PC-9 (cell line): Measurements from ENCODE around the gene RALGAPA2. TPM values are rescaled to one million over a fixed set of nuclear protein-coding genes. Genes with fewer than 3 reads are reported as not detected.

Source experiments
- BruUV-seq: library from RNA; stranded (reverse); fragments of 400-500 nt; replicated peaks from 2 replicates; lab custom pipeline; 2021; lab: Mats Ljungman, UMichigan
- CTCF ChIA-PET: fragments of 300-600 bp; sonication (Branson Sonifier 250); formaldehyde crosslinking; loops from one replicate; lab custom pipeline; 2022; ENCODE audit warnings: antibody characterized with exemption; lab: Charles Lee
- POLR2A ChIA-PET: fragments of 300-600 bp; sonication (Branson Sonifier 250); formaldehyde crosslinking; loops from one replicate; lab custom pipeline; 2022; ENCODE audit warnings: antibody characterized with exemption; ENCODE audit not compliant: unreplicated experiment; lab: Charles Lee
- DNase-seq, 2 experiments: peaks; one replicate each; pipeline versions ENCODE4 v3.0.0 to v3.0.0-alpha.2; 2015 to 2022; ENCODE audit warnings: mixed read lengths in 1 of 2
- H2AFZ ChIP-seq: fragments of 200-600 bp; sonication (generic); 2 replicates; pipeline ENCODE4 v1.8.1; 2017; ENCODE audit warnings: antibody characterized with exemption
- H3F3A ChIP-seq: fragments of 200-600 bp; sonication (generic); 2 replicates; pipeline ENCODE4 v1.8.1; 2017; ENCODE audit warnings: antibody characterized with exemption, mild to moderate bottlenecking, low read depth; ENCODE audit not compliant: insufficient read depth
- H3K27ac ChIP-seq: fragments of 200-600 bp; sonication (generic); 2 replicates; pipeline ENCODE4 v1.6.1; 2016; ENCODE audit warnings: mixed run types
- H3K27me3 ChIP-seq: fragments of 200-600 bp; sonication (generic); 2 replicates; pipeline ENCODE4 v1.6.1; 2016; ENCODE audit warnings: low read depth, mixed run types; ENCODE audit not compliant: insufficient read depth
- H3K36me3 ChIP-seq: fragments of 200-600 bp; sonication (generic); 2 replicates; pipeline ENCODE4 v1.6.1; 2016; ENCODE audit warnings: low read depth, mixed run types
- H3K4me1 ChIP-seq: fragments of 200-600 bp; sonication (generic); replicated peaks from 2 replicates; pipeline ENCODE4 v1.6.1; 2016; ENCODE audit warnings: mixed run types; ENCODE audit not compliant: insufficient read depth
- H3K4me2 ChIP-seq: fragments of 200-600 bp; sonication (generic); 2 replicates; pipeline ENCODE4 v1.6.1; 2017; ENCODE audit warnings: mixed run types
- H3K4me3 ChIP-seq: fragments of 200-600 bp; sonication (generic); 2 replicates; pipeline ENCODE4 v1.6.1; 2016; ENCODE audit warnings: mixed run types
- H3K79me2 ChIP-seq: fragments of 200-600 bp; sonication (generic); 2 replicates; pipeline ENCODE4 v1.6.1; 2017; ENCODE audit warnings: low read depth, mixed run types
- H3K9me2 ChIP-seq: fragments of 200-600 bp; sonication (generic); 2 replicates; pipeline ENCODE4 v1.8.1; 2017; ENCODE audit warnings: mild to moderate bottlenecking; ENCODE audit not compliant: insufficient read depth
- H3K9me3 ChIP-seq: fragments of 200-600 bp; sonication (generic); 2 replicates; pipeline ENCODE4 v1.8.1; 2016; ENCODE audit warnings: low read depth; ENCODE audit not compliant: insufficient read depth
- H4K20me1 ChIP-seq: fragments of 200-600 bp; sonication (generic); 2 replicates; pipeline ENCODE4 v1.8.1; 2017; ENCODE audit not compliant: insufficient read depth
- EZH2 ChIP-seq: fragments of 200-600 bp; sonication (generic); IDR thresholded peaks from 2 replicates; pipeline ENCODE4 v1.8.0; 2017; ENCODE audit warnings: antibody characterized with exemption, low read depth
- intact Hi-C: fragments of 100-400 bp; cut with micrococcal nuclease; formaldehyde crosslinking; loops from one replicate; pipeline ENCODE4 v1.10.0; 2022; ENCODE audit not compliant: unreplicated experiment
- total RNA-seq: library from RNA; stranded (reverse); gene quantifications from 2 replicates; pipeline ENCODE4 v1.2.3, GENCODE V29; 2021
- TF ChIP-seq, protein P1 (sequence below): fragments of 200-600 bp; sonication (generic); conservative IDR thresholded peaks from 2 replicates; pipeline ENCODE4 v1.6.1; 2017; ENCODE audit warnings: mixed run types, antibody characterized with exemption, mild to moderate bottlenecking, moderate library complexity

The RALGAPA2 gene
- total RNA-seq, 1 experiment from 2014 or later: 28.7 TPM

DNA sequence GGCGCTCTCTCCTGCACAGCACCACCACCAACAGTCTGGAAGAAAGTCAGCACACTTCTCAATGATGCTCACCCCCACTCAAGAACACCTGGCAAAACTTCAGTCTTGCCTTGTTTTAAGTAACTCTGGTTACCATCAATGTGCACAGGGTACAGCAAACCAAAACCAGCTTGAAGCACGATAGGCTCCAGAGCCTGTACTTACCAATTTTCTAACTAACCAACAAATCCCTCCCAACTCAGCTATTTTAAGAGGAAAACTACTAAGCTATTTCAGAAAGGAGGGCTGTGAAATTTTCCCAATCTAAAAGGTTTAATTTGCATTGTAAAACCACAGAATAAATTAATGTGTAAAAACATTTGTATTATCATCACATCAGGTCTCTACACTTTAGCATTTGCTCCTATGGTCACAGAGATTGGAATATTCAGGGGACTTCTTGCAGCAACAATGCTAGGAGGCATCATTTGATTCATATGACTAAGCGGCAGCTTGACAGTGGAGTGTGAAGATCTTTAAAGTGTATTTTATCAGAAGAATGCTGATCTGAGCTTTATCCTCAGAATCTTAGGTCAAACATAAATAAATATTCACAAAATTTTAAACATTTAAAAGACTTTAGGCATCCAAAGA, 82.8 kb downstream of the RALGAPA2 start:
- Histone ChIP-seq H3K79me2 (no peaks in the 10 kb centered on the region), H3K9me2 (no peaks in the 10 kb centered on the region), H2AFZ (no peak overlapping the region), H3K4me1 (no peaks in the 10 kb centered on the region), H3K27ac (no peak overlapping the region), H3K9me3 (no peaks in the 10 kb centered on the region), H4K20me1 (no peaks in the 10 kb centered on the region), H3K36me3 (no peaks in the 10 kb centered on the region), H3F3A (no peaks in the 10 kb centered on the region), H3K4me3 (no peak overlapping the region), H3K27me3 (no peaks in the 10 kb centered on the region), H3K4me2 (no peak overlapping the region)
- no peak for DNase-seq
- TF ChIP-seq, protein P1, sequence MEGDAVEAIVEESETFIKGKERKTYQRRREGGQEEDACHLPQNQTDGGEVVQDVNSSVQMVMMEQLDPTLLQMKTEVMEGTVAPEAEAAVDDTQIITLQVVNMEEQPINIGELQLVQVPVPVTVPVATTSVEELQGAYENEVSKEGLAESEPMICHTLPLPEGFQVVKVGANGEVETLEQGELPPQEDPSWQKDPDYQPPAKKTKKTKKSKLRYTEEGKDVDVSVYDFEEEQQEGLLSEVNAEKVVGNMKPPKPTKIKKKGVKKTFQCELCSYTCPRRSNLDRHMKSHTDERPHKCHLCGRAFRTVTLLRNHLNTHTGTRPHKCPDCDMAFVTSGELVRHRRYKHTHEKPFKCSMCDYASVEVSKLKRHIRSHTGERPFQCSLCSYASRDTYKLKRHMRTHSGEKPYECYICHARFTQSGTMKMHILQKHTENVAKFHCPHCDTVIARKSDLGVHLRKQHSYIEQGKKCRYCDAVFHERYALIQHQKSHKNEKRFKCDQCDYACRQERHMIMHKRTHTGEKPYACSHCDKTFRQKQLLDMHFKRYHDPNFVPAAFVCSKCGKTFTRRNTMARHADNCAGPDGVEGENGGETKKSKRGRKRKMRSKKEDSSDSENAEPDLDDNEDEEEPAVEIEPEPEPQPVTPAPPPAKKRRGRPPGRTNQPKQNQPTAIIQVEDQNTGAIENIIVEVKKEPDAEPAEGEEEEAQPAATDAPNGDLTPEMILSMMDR: no peak
- no peak for TF ChIP-seq EZH2
- ChIA-PET POLR2A (no interaction called here), CTCF (no interaction called here)
- intact Hi-C loops: no loop called here
- BruUV-seq: no TSS peak

DNA sequence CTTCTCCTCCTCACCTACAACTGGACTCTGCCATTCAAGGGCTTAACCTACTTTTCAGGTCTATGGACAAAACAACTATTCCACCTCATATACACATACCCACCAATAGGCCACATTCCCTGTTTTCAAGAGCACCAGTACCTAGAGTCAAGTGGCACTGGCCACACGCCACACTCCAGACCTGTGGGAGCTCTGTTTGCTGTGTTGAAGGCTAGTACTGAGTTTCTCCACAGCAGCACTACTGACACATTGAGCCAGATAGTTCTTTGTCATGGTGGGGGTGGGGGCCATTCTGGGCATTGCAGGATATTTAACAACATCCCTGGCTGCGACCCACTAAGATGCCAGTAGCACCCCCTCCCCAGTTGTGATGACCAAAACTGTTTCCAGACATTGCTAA, 84.1 kb downstream of the RALGAPA2 start:
- Histone ChIP-seq H3K27ac (no peak overlapping the region), H3F3A (no peaks in the 10 kb centered on the region), H2AFZ (no peak overlapping the region), H3K36me3 (no peaks in the 10 kb centered on the region), H3K4me3 (no peak overlapping the region), H4K20me1 (no peaks in the 10 kb centered on the region), H3K9me2 (no peaks in the 10 kb centered on the region), H3K4me2 (no peak overlapping the region), H3K9me3 (no peaks in the 10 kb centered on the region), H3K4me1 (no peaks in the 10 kb centered on the region), H3K27me3 (no peaks in the 10 kb centered on the region), H3K79me2 (no peaks in the 10 kb centered on the region)
- TF ChIP-seq EZH2: no peak
- TF ChIP-seq, protein P1: no peak
- no peak for DNase-seq
- intact Hi-C loops: no loop called here
- BruUV-seq: no TSS peak
- ChIA-PET CTCF (no interaction called here), POLR2A (no interaction called here)

DNA sequence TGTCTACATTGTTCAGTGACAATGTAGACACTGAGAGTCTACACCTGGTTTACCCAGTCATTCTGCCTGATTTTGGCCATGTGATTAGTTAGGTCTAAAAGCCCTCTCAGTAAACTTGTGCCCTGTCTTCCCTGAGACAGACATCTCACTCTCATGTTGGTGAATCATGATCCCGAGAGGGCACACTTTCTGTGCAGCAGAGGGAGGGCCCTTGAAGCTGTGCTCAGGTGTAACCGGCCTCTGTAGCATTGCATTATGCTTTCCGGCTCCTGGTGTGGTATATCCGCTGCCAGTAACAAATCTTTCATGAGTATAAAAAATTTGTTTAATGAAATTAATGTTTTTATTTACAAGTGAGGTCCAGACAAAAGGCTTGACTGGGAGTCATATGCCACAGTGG, 85.0 kb downstream of the RALGAPA2 start:
- no TSS peak for BruUV-seq
- Histone ChIP-seq H3K36me3 (no peaks in the 10 kb centered on the region), H2AFZ (no peak overlapping the region), H4K20me1 (no peaks in the 10 kb centered on the region), H3F3A (no peaks in the 10 kb centered on the region), H3K9me2 (no peaks in the 10 kb centered on the region), H3K9me3 (no peaks in the 10 kb centered on the region), H3K4me1 (no peaks in the 10 kb centered on the region), H3K27me3 (no peaks in the 10 kb centered on the region), H3K27ac (no peak overlapping the region), H3K4me3 (no peak overlapping the region), H3K79me2 (no peaks in the 10 kb centered on the region), H3K4me2 (no peak overlapping the region)
- no peak for DNase-seq
- TF ChIP-seq EZH2: no peak
- TF ChIP-seq, protein P1: no peak
- intact Hi-C loops: no loop called here
- ChIA-PET CTCF (no interaction called here), POLR2A (no interaction called here)
